Renal cortex interstitium (tissue), 11 donors: ENCODE measurements around the gene SEMA3G. TPM values are rescaled to one million over a fixed set of nuclear protein-coding genes. Genes with fewer than 3 reads are reported as not detected.
A peak's percentile ranks its signal among the peaks of the same experiment; 100 is the strongest.

Source experiments
- DNase-seq, 11 donors: peaks; one replicate each; pipeline ENCODE4 v3.0.0-alpha.2; 2013; ENCODE audit warnings: low read depth in 9 of 11, low spot score in 4 of 11; ENCODE audit errors: extremely low read depth in 1 of 11
- polyA plus RNA-seq, 3 donors: library from polyadenylated mRNA; unstranded; fragments of 120-200 nt; gene quantifications; one replicate each; pipeline ENCODE4 v1.2.1, GENCODE V29; 2013; ENCODE audit not compliant: insufficient read length in 3 of 3

Gene SEMA3G
- polyA plus RNA-seq, 3 donors, result 23.5 to 32.7 (median 24.5) TPM

DNA sequence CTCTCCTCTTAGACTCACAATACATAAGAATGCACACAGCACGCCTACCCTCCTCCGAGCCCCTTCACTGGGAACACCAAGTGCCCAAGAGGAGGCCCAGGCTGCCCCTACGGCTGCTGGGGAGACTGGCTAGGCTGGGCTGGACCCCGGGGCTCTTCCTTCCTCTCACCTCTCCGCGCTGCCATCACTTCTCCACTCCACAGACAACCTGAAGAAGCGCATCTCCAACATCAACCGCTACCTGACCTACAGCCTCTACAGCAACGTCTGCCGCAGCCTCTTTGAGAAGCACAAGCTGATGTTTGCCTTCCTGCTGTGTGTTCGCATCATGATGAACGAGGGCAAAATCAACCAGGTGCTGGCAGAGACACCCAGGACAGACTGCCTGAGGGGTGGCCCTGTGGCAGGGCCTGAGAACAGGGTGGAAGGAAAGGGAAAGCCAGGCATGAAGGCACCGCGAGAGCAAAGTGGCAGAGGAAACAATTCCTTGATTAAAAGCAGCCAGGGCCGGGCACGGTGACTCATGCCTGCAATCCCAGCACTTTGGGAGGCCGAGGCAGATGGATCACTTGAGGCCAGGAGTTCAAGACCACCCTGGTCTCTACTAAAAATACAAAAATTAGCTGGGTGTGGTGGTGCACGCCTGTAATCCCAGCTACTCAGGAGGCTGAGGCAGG is 51.6 kb downstream of the SEMA3G start:
- no peak for DNase-seq

DNA sequence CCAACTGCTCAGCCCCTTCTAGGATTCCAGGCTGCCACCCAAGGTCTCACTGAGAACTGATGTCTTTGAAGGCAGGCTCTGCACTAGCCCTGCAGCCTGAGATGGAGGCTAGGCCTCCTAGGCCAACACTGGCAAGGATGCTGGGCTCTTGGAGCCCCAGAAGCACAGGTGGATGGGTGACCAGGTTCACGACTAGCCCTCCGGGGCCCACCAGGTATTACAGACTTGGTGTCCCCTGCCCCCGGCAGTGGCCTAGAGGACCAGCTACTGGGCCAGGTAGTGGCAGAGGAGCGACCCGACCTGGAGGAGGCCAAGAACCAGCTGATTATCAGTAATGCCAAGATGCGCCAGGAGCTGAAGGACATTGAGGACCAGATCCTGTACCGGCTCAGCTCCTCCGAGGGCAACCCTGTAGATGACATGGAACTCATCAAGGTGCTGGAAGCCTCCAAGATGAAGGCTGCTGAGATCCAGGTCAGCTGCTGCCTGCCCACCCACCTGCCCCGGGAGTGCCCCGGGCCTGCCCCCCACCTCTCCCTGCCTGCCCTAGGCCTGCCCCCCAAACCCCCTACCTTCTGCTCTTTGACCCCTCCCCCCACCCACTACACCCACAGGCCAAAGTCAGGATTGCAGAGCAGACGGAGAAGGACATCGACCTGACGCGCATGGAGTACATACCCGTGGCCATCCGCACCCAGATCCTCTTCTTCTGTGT is 52.5 kb downstream of the SEMA3G start:
- no peak for DNase-seq

DNA sequence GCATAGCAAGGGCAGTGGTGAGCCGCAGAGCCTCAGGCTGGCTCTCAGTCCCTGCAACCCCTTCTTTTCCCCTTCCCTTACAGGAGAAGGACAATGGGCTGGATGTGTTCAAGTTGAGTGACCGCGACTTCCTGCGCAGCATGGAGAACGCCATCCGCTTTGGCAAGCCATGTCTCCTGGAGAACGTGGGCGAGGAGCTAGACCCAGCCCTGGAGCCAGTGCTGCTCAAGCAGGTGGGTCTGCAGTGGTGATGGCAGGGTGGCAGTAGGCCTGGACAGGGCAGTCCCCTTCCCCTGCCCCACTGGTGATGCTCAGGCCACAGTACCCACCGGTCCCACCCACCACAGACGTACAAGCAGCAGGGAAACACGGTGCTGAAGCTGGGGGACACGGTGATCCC is 53.8 kb downstream of the SEMA3G start:
- DNase-seq, result no peak

DNA sequence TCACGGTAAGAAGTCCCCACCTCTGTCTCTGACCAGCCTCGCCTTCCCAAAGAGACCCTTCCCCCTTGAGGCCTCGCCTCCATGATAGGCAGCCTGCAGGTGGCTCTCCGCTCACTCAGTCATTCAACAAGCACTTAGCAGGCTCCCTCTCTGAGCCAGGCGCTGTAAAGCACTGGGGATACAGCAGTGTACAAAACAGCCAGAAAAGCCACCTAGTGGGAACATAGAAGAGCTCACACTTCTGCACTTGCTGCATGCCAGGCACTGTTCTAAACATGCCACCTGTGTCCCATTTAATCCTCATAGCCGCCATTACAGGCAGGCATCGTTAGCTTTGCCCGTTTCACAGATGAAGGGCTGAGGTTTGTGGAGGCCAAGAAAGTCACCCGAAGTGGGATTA is 56.0 kb downstream of the SEMA3G start:
- no peak for DNase-seq

DNA sequence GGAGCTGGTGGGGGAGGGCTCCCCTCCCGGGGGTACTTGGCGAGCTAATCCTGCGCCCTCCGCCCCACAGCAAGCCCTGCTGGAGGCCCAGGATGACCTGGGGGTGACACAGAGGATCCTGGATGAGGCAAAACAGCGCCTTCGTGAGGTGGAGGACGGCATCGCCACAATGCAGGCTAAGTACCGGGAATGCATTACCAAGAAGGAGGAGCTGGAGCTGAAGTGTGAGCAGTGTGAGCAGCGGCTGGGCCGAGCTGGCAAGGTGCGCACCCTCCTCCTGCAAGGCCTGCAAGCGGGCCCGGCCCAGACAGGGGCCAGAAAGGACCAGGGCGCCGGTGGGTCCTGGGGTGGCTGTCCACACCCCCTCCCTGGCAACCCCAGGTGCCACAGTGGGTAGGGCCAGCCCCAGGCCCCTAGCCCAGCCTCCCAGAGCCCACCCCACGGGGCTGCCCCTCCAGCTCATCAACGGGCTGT is 56.5 kb downstream of the SEMA3G start:
- no peak for DNase-seq

DNA sequence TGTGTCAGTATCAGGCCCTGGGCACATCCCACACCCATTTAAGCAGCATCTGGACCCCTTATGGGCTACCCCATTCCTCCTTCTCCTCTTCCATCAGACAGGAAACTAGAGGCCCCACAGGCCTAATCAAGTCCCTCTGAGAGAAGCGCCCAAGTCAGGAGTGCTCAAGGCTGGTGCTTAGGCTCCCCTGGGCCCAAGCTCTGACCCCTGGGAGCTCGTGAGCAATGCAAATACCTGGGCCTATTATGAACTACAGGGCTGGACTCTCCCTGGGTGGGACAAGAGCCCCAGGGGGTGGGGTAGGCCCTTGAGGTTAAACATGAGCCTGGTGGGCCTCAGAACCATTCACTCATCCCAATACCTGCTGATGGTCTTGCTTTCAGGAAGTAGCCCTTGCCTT is 57.4 kb downstream of the SEMA3G start:
- DNase-seq, result no peak

DNA sequence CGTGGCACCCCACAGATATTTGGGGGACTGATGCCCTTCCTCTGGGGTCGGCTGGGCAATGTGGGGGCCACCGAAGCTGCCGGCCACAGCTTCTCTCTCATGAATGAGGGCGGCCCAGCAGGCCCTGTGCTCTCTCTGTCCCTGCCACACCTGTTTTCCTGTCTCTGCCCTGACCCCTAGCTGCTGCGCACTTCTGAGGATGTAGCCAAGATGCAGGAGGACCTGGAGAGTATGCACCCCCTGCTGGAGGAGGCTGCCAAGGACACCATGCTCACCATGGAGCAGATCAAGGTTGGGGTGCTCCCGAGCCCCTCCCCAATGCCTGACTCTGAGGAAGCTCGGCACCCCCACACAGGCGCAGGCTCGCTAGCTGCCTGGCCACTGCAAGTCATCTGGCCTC is 59.7 kb downstream of the SEMA3G start:
- peak in 4 of 11 donors; percentile 18 to 44 (median 38) for DNase-seq

DNA sequence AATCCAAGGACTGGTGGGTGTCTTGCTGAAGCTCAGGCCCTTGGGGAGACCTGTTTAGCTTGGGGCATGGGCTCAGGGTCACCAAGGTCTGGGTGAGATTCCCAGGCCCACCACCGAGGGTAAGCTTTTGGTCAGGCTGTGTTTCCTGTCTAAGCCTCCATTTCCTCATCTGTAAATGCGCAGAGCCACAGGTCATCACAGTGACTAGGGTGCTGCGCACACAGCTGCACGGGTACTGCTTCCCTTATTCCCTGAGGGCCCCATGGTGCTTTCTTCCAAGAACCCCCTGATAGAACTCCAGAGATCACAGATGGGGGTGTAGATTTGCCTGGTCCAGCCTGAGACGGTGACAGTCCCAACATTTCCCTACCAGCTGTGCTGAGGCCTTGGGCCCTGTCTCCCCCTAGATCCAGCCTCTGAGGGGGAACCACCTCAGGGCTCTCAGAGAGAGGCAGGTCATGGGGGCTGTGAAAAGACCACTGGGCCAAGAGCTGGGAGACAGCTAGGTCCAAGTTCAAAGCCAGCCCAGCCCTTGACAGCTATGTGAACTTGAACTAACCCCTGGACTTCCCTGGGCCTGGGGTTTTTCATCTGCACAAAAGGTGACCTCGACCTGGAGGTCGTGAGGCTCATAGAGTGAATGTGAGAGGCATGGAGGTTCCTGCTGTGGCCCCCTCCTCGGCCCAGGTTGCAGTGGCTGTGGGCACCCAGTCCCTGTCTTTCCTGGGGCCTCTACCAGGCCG is 60.7 kb downstream of the SEMA3G start:
- DNase-seq, result no peak

DNA sequence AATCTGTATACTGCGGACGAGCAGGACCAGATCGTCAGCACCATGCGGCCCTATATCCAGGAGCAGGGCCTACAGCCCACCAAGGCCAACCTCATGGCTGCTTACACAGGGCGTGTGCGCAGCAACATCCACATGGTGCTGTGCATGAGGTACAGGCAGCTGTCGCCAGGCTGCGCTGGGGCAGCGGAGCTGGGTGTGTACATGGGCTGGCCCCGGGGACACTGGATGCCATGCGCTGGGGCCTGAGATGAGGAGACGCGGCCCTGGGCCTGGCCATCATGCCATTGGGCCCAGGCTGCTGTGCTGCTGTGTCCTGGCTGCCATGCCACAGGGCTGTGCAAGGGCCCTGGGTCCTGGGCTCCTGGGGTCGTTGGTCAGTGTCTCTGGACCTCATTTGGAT is 61.5 kb downstream of the SEMA3G start:
- no peak for DNase-seq

Other genes starting within 250 kb of the SEMA3G start
- 10 to 100 TPM; 46.4 to 49.2 (median 47.6) TPM for gene ALAS1, start 246.9 kb downstream of the SEMA3G start, polyA plus RNA-seq
- gene TLR9, start 219.5 kb downstream of the SEMA3G start, polyA plus RNA-seq, result under 1 TPM; 0.09 to 0.27 (median 0.17) TPM
- 10 to 100 TPM; 24.0 to 37.9 (median 30.0) TPM for gene TWF2, start 205.9 kb downstream of the SEMA3G start, polyA plus RNA-seq
- gene PPM1M, start 199.3 kb downstream of the SEMA3G start, polyA plus RNA-seq, result 10 to 100 TPM; 17.9 to 20.4 (median 18.2) TPM
- gene WDR82, start 166.5 kb downstream of the SEMA3G start, polyA plus RNA-seq, result 100 to 1,000 TPM in 2 of 3 donors, 10 to 100 TPM in 1; 88.4 to 112 (median 110) TPM
- 10 to 100 TPM; 26.2 to 49.4 (median 41.2) TPM for gene GLYCTK, start 157.3 kb downstream of the SEMA3G start, polyA plus RNA-seq
- gene DNAH1, start 128.8 kb downstream of the SEMA3G start, polyA plus RNA-seq, result 10 to 100 TPM; 10.0 to 13.9 (median 10.3) TPM
- 10 to 100 TPM; 84.5 to 92.5 (median 89.8) TPM for gene BAP1, start 35.1 kb downstream of the SEMA3G start, polyA plus RNA-seq
- 10 to 100 TPM in 2 of 3 donors, 1 to 10 TPM in 1; 8.1 to 14.1 (median 10.4) TPM for gene PHF7, start 34.4 kb downstream of the SEMA3G start, polyA plus RNA-seq
- 1 to 10 TPM; 6.1 to 7.2 (median 6.5) TPM for gene TNNC1, start 8.9 kb upstream of the SEMA3G start, polyA plus RNA-seq
- 100 to 1,000 TPM in 2 of 3 donors, 10 to 100 TPM in 1; 99.3 to 150 (median 115) TPM for gene NISCH, start 10.5 kb upstream of the SEMA3G start, polyA plus RNA-seq
- 10 to 100 TPM; 33.9 to 45.5 (median 44.6) TPM for gene STAB1, start 50.2 kb upstream of the SEMA3G start, polyA plus RNA-seq
- 100 to 1,000 TPM; 142 to 196 (median 165) TPM for gene NT5DC2, start 88.8 kb upstream of the SEMA3G start, polyA plus RNA-seq
- gene UQCC5, start 91.5 kb upstream of the SEMA3G start, polyA plus RNA-seq, result 10 to 100 TPM; 17.4 to 28.2 (median 20.8) TPM
- 10 to 100 TPM; 56.3 to 65.6 (median 64.0) TPM for gene PBRM1, start 240.8 kb upstream of the SEMA3G start, polyA plus RNA-seq
- 100 to 1,000 TPM in 2 of 3 donors, 10 to 100 TPM in 1; 92.5 to 109 (median 105) TPM for gene GNL3, start 240.9 kb upstream of the SEMA3G start, polyA plus RNA-seq